SK-N-MC (cell line): ENCODE data around the gene HEATR3.

ENCODE experiments used
- EZH2 ChIP-seq: fragments of 200-600 bp; sonication (generic); IDR thresholded peaks from one replicate; pipeline ENCODE4 v1.6.1; 2017; ENCODE audit warnings: antibody characterized with exemption
- FOXP2 ChIP-seq: optimal IDR thresholded peaks from 2 replicates; pipeline ENCODE3; 2011; ENCODE audit warnings: mild to moderate bottlenecking, moderate library complexity; ENCODE audit not compliant: insufficient read depth; ENCODE audit errors: extremely low read length, control extremely low read depth
- POLR2AphosphoS5 ChIP-seq: IDR thresholded peaks from 2 replicates; pipeline ENCODE4 v1.6.1; 2012; ENCODE audit warnings: mild to moderate bottlenecking, low read depth, low read length, borderline replicate concordance

DNA sequence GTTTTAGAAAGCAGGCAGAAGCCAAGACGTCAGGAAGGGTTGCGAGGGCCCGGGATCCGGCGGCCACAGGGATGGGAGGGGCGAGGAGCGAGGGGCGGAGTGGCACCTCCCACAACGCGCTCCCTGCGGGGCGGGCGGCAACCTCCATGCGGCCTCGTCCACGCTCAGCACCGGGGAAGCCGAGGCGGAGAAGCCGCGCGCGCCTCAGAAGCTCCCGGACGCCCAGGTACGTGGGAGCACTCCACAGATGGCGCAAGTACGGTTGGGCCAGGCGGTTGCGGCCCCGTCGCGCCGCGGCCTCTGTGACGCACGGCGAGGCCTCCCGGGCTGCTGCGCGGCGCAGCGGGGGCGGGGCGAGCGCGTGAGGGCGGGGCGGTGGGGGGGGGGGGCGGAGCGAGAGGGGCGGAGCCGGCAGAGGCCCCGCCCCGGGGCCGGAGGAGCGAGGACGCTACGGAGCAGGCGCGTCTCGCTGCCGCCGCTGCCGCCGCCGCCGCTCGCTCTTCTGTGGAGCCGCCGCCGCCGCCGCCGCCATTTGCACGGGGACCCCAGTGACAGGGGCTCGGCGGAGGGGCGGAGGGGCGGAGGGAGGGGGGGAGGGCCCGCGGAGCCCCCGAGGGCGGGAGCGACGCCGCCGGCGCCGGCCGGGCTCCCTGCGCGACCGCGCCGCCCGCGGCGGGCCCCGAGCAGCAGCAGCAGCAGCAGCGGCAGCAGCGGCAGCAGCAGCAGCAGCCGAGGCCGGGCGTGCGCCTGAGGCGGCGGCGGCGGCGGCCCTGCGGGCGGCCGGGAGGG, 87.2 kb downstream of the HEATR3 start, which contains the start of gene TENT4B:
- TF ChIP-seq EZH2 (no peak), POLR2AphosphoS5 (peak; percentile 81), FOXP2 (no peak)
